Measurements from ENCODE around the gene ADAM23.
A peak's percentile ranks its signal among the peaks of the same experiment; 100 is the strongest.

Gene ADAM23

DNA sequence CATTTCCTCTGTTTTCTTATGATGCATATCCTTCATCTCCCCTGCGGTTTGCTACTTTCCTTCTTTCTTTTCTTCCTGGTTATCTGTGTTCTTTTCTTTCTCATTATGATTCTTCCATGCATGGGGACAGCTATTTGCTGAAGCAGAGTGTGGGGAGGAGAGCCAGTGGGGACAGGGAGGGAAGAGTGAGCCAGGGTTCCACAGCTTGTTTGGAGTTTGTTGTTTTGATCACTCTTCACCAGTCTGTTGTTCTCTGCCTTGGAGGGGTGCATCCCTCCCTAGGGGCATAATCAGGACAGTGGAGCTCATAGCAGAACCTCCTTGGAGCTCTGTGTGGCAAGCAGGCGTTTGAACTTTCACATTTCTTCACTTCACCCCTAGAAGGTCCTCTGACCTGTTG is 68.0 kb downstream of the ADAM23 start:
- no peak for DNase-seq (ENCODE audit: low spot score)

- DNase-seq (ENCODE audit: low spot score): no peak
Measured at GRCh38 chr2:206512999-206513398, 69.7 kb downstream of the ADAM23 start.

GRCh38 chr2:206515580-206515979 is 72.2 kb downstream of the ADAM23 start:
- no peak for DNase-seq (ENCODE audit: low spot score)

GRCh38 chr2:206518997-206519396 is 75.7 kb downstream of the ADAM23 start:
- DNase-seq (ENCODE audit: low spot score): no peak

- no peak for DNase-seq (ENCODE audit: low spot score)
Measured at GRCh38 chr2:206520450-206520849, 77.1 kb downstream of the ADAM23 start.

DNA sequence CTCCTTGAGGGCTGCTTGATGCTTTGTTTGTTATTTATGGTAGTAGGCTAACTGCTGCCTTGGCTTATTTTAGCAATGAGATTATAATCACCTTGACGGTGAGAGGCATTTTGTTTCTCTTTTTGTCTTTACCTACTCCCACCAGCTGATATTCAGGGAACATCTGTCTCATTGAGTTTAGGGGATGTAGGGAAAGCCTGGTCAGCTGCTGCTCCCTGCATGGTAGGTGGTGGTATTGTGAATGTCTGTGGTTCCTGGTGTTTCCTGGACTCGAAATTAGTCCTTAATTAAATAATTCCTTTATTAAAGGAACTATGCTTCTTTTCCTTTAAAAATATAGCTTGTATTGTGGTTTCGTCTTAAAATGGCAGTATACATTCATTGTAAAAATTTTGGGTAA is 77.8 kb downstream of the ADAM23 start:
- no peak for DNase-seq (ENCODE audit: low spot score)

- no peak for DNase-seq (ENCODE audit: low spot score)
Measured at GRCh38 chr2:206521612-206522011, 78.3 kb downstream of the ADAM23 start.

DNA sequence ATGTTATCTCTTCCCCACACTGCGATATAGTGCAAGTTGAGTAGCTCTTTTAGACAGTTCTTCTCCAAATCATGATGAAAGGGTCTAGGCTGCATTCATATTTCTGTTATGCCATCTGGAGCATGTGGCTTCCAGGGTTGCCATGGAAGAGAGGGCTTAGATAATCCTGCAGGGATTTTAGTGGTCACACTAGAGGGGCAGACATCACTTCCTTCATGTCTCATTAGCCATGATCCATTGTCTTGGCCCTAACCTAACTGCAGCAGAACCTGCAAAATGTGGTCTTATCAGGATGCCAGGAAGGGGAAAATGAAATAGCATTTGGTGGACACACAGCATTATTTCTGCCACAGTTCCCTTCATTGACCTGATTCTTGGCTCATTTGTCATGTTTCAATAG is 83.1 kb downstream of the ADAM23 start:
- no peak for DNase-seq (ENCODE audit: low spot score)

DNA sequence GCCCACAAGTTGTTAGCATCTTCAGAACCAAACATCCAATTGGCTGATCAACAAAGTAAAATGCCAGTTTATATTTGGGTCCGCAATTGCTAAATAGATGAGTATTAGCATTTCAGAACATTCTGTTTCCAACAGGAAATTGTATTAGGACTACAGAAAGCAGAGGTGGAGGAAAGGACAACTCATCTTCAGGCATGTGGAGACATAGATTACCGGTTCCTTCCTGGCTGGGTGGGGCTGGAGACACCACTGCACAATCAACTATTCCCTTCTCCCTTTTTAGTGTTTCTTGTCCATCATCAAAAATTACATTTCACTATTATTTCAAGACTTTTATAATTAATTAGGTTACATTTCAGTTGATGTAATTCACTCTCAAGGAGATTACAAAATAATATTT is 83.8 kb downstream of the ADAM23 start:
- no peak for DNase-seq (ENCODE audit: low spot score)

DNA sequence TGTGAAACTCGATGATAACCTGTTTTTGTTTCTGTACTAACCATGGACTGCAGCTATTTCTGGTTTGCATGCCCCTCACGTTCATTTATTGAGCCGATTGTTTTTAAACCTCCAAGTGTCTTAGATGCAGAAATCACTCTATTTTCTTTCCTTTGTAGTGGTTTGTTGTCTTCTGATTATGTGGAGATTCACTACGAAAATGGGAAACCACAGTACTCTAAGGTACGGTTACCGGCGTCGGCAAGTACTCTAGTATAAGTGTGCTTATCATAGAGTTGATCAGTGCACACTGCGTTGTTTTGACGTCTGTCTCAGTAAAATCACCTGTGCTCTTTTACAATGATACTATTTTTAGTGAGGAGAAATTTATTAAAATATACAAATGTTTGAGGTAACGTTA is 87.4 kb downstream of the ADAM23 start:
- no peak for DNase-seq (ENCODE audit: low spot score)

DNA sequence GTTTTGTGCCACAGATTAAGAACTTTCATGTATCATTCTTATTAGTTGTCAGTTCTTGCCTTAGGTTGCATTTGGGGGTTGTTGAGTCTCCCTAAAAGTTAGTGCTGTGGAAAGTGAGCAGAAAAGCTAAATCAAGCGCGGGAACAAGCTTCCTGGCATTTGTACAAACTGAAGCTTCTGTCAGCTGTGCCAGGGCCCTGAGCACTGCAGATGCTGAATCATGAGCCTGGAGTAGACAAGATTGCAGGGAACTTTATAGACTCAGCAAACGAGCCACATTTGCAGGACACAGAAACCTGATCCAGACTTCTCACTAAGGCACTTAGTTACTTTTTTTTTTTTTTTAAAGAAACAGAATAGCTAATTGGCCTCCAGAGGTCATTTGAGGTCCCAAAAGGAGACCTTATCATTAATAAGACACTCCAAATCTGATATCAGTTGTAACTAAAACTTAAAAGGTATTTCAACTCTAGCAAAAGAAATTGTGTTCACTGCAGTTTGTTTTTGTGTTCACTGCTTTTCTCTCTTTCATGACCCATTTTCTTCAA is 88.7 kb downstream of the ADAM23 start:
- no peak for DNase-seq (ENCODE audit: low spot score)

DNA sequence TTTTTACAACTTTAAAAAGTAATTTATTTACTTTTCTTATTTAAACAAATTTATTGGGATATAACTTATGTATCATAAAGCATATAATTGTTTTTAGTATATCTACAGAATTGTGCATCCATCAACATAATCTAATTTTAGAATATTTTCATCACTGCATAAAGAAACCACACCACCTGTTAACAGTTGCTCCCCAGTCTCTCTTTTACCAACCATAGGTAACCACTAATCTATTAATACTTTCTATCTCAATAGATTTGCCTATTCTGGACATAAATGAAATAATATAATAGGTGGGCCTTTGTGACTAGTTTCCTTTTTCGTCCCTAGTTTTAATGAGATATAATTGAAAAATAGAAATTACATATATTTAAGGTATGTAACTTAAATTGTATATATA is 90.6 kb downstream of the ADAM23 start:
- DNase-seq (ENCODE audit: low spot score): no peak

GRCh38 chr2:206535260-206535986 is 92.1 kb downstream of the ADAM23 start:
- DNase-seq (ENCODE audit: low spot score): no peak

DNA sequence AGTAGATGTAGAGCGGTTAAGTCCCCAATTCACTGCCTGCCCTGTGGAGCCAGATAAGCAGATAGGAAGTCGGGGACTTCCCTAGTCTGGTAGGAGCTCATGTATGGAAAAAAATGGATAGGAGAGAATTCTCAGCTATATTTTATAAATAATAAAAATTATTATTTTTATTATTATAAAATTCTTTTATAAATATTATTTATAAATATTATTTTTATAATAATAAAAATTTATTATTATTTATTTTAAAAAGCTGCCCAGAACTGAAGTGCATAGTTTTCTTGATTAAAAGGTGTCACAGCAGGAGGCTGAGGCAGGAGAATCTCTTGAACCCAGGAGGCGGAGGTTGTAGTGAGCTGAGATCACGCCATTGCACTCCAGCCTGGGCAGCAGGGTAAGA is 97.4 kb downstream of the ADAM23 start:
- no peak for DNase-seq (ENCODE audit: low spot score)

- no peak for DNase-seq (ENCODE audit: low spot score)
Measured at GRCh38 chr2:206543073-206543472, 99.7 kb downstream of the ADAM23 start.

DNA sequence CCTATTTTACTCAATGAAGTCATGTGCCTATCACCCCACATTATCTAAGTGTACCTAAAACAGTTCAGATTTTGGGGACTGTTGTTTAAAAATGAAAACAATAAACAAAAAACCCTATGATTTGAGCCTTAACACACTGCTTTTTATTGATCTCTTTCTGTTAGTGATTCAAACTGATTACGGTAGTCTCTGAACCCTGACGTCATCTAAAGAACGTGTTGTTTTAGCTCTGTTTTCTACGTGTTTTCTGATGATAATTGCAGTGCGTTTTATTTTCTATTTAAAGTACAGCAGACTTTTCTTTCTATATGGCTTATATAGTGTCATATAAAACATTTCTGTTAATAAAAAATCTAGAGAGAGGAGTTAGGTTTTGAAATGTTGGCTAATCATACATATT is 105.1 kb downstream of the ADAM23 start:
- DNase-seq (ENCODE audit: low spot score): no peak

DNA sequence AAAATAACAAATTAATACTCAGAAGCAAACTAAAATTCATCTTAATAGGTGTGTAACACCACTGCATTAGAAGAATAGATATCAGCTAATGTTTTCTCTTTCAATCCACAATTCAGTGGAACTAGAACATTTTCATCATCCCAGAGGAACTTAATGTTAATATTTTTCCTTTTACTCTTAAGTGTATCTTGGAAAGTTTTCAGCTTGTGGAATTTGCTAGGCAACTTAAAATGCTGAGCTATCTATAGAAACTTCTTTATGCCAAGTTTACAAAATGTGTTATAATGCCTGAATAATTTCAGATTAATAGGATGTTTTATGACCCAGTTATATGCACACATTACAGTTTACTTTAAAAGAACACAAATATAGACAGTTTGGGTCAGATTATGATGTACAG is 112.4 kb downstream of the ADAM23 start:
- no peak for DNase-seq (ENCODE audit: low spot score)

DNA sequence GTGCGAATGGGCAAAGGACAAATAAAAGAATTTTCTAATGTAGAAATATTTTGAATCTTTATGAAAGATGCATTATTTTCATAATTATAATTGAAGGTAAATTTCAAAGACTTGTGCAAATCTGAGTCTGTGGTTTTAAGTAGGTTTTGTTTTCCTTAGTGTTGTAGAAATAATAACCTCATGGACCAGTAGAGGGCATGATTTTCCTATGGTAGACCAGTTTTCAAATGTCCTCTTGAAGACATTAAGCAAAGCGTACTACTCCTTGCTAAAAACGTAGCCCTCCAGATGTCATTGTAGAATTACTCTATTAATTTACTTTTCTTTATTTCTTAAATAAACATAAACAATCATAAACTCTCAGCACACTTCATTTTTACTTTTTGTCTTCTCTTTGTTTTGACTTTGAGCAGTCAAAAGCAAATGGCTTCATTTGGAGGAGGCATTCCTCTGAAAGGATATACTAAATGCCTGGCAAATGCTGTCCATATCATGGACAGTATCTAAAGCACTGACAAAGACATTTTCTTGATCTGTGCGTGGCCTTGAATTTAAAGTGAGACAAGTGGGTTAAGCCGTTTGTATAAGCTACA is 113.1 kb downstream of the ADAM23 start:
- peak; percentile 67 for DNase-seq (ENCODE audit: low spot score)

GRCh38 chr2:206557321-206557720 is 114.0 kb downstream of the ADAM23 start:
- no peak for DNase-seq (ENCODE audit: low spot score)

DNA sequence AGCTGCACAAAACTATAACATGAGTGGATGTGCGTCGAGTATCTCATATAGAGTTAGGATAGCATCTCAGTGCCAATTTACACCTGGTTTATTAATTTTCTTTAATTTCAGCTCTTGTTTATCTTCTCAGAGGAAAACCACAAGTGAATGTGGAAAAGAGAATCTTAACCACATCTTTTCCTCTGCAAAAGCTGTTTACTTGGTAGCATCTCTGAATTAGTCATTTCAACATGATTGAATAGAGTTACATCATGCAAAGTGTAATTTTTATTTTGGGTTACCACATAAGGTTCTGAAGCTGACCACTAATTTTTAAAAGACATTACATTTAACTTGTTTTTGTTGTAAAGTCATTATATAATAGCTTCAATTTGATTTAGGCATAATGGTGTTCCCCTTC is 115.2 kb downstream of the ADAM23 start:
- no peak for DNase-seq (ENCODE audit: low spot score)

- no peak for DNase-seq (ENCODE audit: low spot score)
Measured at GRCh38 chr2:206561962-206562361, 118.6 kb downstream of the ADAM23 start.

DNA sequence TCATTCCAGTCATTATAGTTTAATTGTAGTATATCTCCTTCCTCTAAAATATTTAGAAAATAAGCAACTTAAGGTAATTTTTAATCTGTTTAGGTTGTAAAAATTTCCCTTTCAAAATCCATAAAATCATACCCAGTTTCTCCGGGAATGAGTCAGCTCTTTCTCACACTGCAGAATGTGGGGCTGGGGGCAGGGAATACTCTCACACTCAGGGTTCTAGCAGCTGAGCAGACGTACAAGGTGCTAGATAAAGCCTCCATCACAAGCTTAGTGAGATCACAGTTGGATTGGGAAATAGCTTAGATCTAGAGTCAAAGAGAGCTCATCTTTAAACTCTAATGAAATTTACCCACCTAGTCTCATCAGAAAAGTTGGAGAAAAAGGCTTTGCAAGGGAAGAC is 119.0 kb downstream of the ADAM23 start:
- DNase-seq (ENCODE audit: low spot score): no peak

- DNase-seq (ENCODE audit: low spot score): no peak
Measured at GRCh38 chr2:206563374-206563773, 120.0 kb downstream of the ADAM23 start.

DNA sequence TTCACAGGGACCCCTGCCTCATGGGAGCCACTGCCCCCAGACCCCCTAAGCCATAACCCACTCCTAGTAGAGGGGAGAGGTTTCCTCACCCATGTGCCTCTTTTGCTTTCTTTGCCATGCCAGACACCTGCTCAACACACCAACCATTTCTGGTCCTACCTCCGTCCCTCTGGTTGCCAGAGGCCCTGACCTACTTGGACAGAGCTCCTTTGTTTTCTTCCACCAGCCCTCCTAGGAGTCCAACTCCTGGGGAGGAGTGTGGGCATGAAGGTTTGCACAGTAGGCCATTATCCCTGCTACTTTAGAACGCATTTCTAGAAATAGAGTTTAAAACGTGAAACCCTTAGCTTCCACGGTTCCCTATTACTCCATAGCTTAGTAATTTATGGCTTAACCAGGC is 122.3 kb downstream of the ADAM23 start:
- no peak for DNase-seq (ENCODE audit: low spot score)

Measured in NAMALWA (cell line).